ENCODE measurements around the gene FAM170A.

GRCh38 chr5:119678351-119679028 is 49.1 kb downstream of the FAM170A start:
- TF ChIP-seq EZH2 (IDR thresholded peaks at IDR 0.05; ENCODE audit: low read length) (no peak), CTCF (optimal IDR thresholded peaks at IDR 0.05 in 1 of 3, IDR thresholded peaks at IDR 0.05 in 1 of 3, conservative IDR thresholded peaks at IDR 0.05 in 1 of 3; ENCODE audit: extremely low read depth in 1 of 3, insufficient read depth in 2 of 3, low read length in 3 of 3) (no peak)

Data from keratinocyte (primary cell).